Fibroblast of the aortic adventitia (primary cell): ENCODE data around the gene TMUB2. TPM values are rescaled to one million over a fixed set of nuclear protein-coding genes. Genes with fewer than 3 reads are reported as not detected.

ENCODE experiments used
- DNase-seq: peaks from one replicate; pipeline ENCODE4 v3.0.0-alpha.2; 2010; ENCODE audit warnings: low read depth
- H3K4me3 ChIP-seq: 2 replicates; pipeline ENCODE4 v1.5.1; 2011; ENCODE audit warnings: low read depth, mild to moderate bottlenecking, control low read depth, low read length, moderate library complexity
- total RNA-seq: library from RNA; depleted of rRNA; stranded (reverse); fragments of >200 nt; gene quantifications from 2 replicates; pipeline ENCODE4 v1.2.3, GENCODE V29; 2012; ENCODE audit warnings: low replicate concordance
- TF ChIP-seq, protein P1 (sequence below): IDR thresholded peaks from 2 replicates; pipeline ENCODE4 v1.5.1; 2011; ENCODE audit warnings: mild to moderate bottlenecking, low read length, control low read depth, inconsistent platforms; ENCODE audit not compliant: insufficient read depth

The TMUB2 gene
- total RNA-seq, 1 donor: 23.0 TPM

DNA sequence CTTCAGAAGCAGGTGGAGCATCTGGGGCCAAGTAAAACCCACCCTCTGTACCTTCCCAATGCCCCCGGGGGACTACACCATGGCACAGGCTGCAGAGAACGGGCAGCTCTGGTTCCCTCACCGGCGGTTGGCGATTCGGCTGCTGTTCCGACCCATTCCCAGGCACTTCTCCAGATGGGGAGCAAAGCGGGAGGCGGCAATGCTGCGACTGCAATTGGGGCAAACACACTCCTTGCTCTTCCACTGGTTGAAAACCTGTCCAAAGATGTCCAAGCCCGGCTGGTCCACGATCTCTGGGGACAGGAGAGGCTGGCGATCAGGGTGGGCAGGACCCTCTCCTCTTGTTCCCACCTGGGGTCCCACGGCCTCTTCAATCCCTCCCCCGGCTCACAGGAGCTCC lies 10.3 kb downstream of the TMUB2 start:
- TF ChIP-seq, protein P1, sequence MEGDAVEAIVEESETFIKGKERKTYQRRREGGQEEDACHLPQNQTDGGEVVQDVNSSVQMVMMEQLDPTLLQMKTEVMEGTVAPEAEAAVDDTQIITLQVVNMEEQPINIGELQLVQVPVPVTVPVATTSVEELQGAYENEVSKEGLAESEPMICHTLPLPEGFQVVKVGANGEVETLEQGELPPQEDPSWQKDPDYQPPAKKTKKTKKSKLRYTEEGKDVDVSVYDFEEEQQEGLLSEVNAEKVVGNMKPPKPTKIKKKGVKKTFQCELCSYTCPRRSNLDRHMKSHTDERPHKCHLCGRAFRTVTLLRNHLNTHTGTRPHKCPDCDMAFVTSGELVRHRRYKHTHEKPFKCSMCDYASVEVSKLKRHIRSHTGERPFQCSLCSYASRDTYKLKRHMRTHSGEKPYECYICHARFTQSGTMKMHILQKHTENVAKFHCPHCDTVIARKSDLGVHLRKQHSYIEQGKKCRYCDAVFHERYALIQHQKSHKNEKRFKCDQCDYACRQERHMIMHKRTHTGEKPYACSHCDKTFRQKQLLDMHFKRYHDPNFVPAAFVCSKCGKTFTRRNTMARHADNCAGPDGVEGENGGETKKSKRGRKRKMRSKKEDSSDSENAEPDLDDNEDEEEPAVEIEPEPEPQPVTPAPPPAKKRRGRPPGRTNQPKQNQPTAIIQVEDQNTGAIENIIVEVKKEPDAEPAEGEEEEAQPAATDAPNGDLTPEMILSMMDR: no peak
- no peak overlapping the region for H3K4me3 ChIP-seq
- no peak for DNase-seq

- TF ChIP-seq, protein P1: no peak
- DNase-seq: peak; percentile 70
- H3K4me3 ChIP-seq: peak overlapping the region; percentile 76
These were observed 11.4 kb downstream of the TMUB2 start for GRCh38 chr17:44197980-44198720.

GRCh38 chr17:44198721-44199552 lies 12.2 kb downstream of the TMUB2 start:
- H3K4me3 ChIP-seq: peak overlapping the region; percentile 76
- DNase-seq: no peak
- TF ChIP-seq, protein P1: no peak

DNA sequence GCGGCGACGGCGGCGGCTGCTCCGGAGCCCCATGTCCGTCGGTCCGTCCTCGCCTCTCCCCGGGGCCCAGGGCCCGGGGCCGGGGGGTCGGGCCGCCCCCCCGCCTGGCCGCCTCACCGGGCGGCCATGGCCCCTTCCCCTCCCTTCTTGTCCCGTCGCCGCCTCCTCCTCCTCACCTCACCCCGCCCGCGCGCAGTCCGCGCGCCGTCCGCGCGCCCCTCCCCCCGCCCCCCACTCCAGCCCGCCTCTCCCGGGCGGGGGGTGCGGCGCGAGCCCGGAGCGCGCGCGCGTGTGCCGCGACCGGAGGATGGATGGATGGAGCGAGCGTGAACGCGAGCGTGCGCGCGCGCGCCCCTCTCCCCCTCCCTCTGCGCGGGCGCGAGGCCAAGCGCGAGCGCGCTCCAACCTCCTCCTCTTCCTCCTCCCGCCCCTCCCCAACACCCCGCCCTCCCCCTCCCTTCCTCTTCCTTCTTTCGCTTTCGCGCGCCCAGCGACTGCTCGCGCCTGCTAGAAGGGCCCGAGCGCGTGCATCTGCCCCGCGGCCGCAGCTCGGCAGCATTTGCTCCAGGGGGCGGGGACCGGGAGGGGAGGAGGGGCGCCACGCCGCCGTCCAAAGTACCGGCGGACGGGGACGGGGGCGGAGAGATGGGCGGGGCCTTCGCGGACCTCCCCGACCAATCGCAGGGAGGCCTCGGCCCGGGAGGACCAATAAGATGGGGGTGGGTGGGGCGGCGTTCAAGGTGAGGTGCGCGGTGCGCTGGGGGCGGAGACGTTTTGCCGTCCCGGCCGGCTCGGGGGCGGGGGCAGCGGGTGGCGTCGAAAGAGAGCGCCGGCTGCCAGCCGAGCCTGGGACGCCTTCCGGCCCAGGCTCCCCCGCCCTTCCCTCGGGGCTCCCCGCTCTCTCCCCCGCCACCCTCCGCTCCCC lies 13.0 kb downstream of the TMUB2 start, which contains the start of gene ATXN7L3:
Gene ATXN7L3, minus strand, starts transcription at position 332 of the 925 bp plus-strand sequence. CDS start 1,814 bp downstream, outside the sequence.
- TF ChIP-seq, protein P1: no peak
- peak; percentile 97 for DNase-seq
- peak within 1 kb of the TSS; percentile 76 for H3K4me3 ChIP-seq

- TF ChIP-seq, protein P1: no peak
- peak overlapping the region; percentile 73 for H3K4me3 ChIP-seq
- DNase-seq: no peak
These were observed 13.8 kb downstream of the TMUB2 start for GRCh38 chr17:44200478-44201155.

DNA sequence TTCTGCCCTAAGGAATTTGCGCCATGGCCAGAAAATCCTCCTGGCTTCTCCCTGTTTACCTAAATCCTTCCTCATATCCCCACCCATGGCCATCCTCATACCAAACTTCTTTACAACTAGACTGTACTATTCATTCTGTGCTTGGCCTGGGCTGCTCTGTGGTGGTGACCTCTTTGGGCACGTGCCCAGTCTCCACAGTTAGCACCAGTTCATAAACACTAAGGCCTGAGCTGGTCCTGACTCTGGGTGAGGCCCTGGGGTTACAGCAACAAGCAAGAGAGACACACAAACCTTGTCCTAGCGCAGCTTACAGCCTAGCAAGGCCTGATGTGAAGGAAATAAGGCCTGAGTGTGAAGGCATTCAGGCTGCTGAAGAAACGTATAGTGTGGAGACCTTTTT lies 16.0 kb downstream of the TMUB2 start:
- TF ChIP-seq, protein P1: no peak
- no peak for DNase-seq
- H3K4me3 ChIP-seq: no peak overlapping the region
